Transverse colon (tissue), 4 donors: ENCODE measurements around the gene CRYZ.
"Not testable (repeated sequence)": the region's sequence is repeated elsewhere in the genome, so short reads cannot be mapped to it uniquely, and the experiment has no call there.

Experiments
- EP300 ChIP-seq: sonication (generic); formaldehyde crosslinking; IDR thresholded peaks from one replicate; pipeline ENCODE4 v1.6.1; 2017; ENCODE audit warnings: antibody characterized with exemption, low read depth
- POLR2AphosphoS5 ChIP-seq, 3 donors: sonication (generic); formaldehyde crosslinking; IDR thresholded peaks; one replicate each; pipeline ENCODE4 v1.6.1; 2016; ENCODE audit warnings: antibody characterized with exemption in 3 of 3
- TF ChIP-seq, protein P1 (sequence below), 5 experiments: fragments of 200-600 bp in 3 of 5; fragments of 450-650 bp in 2 of 5; sonication (generic) in 3 of 5; IDR thresholded peaks; 1 replicate in 2 of 5; 2 replicates in 3 of 5; pipeline ENCODE4 v1.5.1; 2016 to 2017; ENCODE audit warnings: antibody characterized with exemption in 5 of 5, inconsistent platforms in 3 of 5, mild to moderate bottlenecking in 2 of 5, moderate library complexity in 1 of 5

DNA sequence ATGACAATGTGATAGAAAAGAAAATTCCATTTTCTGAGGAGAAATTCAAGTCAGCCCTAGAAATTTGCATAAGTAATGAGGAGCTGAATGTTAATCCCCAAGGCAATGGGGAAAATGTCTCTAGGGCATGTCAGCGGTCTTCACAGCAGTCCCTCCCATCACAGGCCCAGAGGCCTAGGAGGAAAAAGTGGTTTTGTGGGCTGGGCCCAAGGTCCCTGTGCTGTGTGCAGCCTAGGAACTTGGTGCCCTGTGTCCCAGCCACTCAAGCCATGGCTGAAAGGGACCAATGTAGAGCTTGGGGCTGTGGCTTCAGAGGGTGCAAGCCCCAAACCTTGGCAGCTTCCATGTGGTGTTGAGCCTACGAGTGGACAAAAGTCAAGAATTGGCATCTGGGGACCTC lies 23.8 kb upstream of the CRYZ start:
- TF ChIP-seq POLR2AphosphoS5 (IDR thresholded peaks at IDR 0.05); EP300: not testable (repeated sequence)
- TF ChIP-seq, protein P1, sequence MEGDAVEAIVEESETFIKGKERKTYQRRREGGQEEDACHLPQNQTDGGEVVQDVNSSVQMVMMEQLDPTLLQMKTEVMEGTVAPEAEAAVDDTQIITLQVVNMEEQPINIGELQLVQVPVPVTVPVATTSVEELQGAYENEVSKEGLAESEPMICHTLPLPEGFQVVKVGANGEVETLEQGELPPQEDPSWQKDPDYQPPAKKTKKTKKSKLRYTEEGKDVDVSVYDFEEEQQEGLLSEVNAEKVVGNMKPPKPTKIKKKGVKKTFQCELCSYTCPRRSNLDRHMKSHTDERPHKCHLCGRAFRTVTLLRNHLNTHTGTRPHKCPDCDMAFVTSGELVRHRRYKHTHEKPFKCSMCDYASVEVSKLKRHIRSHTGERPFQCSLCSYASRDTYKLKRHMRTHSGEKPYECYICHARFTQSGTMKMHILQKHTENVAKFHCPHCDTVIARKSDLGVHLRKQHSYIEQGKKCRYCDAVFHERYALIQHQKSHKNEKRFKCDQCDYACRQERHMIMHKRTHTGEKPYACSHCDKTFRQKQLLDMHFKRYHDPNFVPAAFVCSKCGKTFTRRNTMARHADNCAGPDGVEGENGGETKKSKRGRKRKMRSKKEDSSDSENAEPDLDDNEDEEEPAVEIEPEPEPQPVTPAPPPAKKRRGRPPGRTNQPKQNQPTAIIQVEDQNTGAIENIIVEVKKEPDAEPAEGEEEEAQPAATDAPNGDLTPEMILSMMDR (IDR thresholded peaks at IDR 0.05), result not testable (repeated sequence)
